Panc1 (cell line): ENCODE data around the gene IL21R.

Experiments used
- POLR2AphosphoS5 ChIP-seq: IDR thresholded peaks from 2 replicates; pipeline ENCODE4 v1.6.1; 2012; ENCODE audit warnings: mild to moderate bottlenecking, low read depth, low read length, moderate library complexity
- SIN3A ChIP-seq: IDR thresholded peaks from 2 replicates; pipeline ENCODE4 v1.6.1; 2012; ENCODE audit warnings: low read depth, mild to moderate bottlenecking, low read length, moderate library complexity, borderline replicate concordance; ENCODE audit not compliant: insufficient read depth
- TF ChIP-seq, protein P1 (sequence below): fragments of 450-650 bp; IDR thresholded peaks from 2 replicates; pipeline ENCODE4 v1.5.1; 2017; ENCODE audit warnings: mild to moderate bottlenecking

DNA sequence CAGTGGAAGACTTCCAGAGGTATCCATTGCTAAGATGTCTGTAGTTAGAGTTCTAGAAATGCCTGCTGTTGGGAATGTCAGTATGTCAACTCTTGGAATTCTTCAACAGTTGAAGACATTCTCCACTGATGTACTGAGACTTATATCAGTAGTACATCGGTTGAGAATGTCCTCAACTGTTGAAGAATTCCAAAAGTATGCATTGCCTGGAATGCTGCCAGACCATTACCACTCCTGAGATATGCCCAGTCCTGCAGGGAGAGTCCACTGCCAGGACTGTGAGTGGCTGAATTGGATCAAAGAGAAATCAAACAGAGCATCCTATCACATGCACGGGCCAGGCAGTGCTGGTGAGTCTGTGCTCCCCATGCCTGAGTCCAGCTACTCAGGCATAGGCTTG, 42.0 kb downstream of the IL21R start:
- TF ChIP-seq, protein P1, sequence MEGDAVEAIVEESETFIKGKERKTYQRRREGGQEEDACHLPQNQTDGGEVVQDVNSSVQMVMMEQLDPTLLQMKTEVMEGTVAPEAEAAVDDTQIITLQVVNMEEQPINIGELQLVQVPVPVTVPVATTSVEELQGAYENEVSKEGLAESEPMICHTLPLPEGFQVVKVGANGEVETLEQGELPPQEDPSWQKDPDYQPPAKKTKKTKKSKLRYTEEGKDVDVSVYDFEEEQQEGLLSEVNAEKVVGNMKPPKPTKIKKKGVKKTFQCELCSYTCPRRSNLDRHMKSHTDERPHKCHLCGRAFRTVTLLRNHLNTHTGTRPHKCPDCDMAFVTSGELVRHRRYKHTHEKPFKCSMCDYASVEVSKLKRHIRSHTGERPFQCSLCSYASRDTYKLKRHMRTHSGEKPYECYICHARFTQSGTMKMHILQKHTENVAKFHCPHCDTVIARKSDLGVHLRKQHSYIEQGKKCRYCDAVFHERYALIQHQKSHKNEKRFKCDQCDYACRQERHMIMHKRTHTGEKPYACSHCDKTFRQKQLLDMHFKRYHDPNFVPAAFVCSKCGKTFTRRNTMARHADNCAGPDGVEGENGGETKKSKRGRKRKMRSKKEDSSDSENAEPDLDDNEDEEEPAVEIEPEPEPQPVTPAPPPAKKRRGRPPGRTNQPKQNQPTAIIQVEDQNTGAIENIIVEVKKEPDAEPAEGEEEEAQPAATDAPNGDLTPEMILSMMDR: no peak
- TF ChIP-seq SIN3A (no peak), POLR2AphosphoS5 (no peak)
